Large intestine (tissue), 3 donors: ENCODE measurements around the gene TNFSF8. TPM values are rescaled to one million over a fixed set of nuclear protein-coding genes. Genes with fewer than 3 reads are reported as not detected.

Source experiments
- DNase-seq, 2 donors: peaks; one replicate each; pipeline versions ENCODE4 v3.0.0 to v3.0.0-alpha.2; 2013
- H3K27ac ChIP-seq: one replicate; pipeline ENCODE4 v1.5.1; 2013; ENCODE audit warnings: low read length
- H3K27me3 ChIP-seq: 2 replicates; pipeline ENCODE4 v1.6.1; 2013; ENCODE audit warnings: low read length; ENCODE audit not compliant: control insufficient read depth, insufficient read depth
- H3K36me3 ChIP-seq: 2 replicates; pipeline ENCODE4 v1.6.1; 2013; ENCODE audit warnings: low read length; ENCODE audit not compliant: control insufficient read depth, insufficient read depth
- H3K4me1 ChIP-seq: one replicate; pipeline ENCODE4 v1.6.1; 2013; ENCODE audit warnings: low read length; ENCODE audit not compliant: control insufficient read depth, insufficient read depth
- H3K4me3 ChIP-seq: one replicate; pipeline ENCODE4 v1.5.1; 2013; ENCODE audit warnings: low read length
- H3K9me3 ChIP-seq: one replicate; pipeline ENCODE4 v1.6.1; 2013; ENCODE audit warnings: mild to moderate bottlenecking, low read depth, low read length, moderate library complexity; ENCODE audit not compliant: control insufficient read depth
- WGBS: methylation state at CpG from one replicate; pipeline ENCODE4 v1.1.5; 2013; ENCODE audit warnings: low lambda C conversion rate; ENCODE audit not compliant: insufficient coverage; 5-methylcytosine and 5-hydroxymethylcytosine counted together
- polyA plus RNA-seq: library from polyadenylated mRNA; unstranded; fragments of 120-200 nt; gene quantifications from one replicate; pipeline ENCODE4 v1.2.1, GENCODE V29; 2013

Gene TNFSF8
- polyA plus RNA-seq, 1 donor: 0.25 TPM

- H3K9me3 ChIP-seq: peaks cover 9% of the 10 kb centered on the region
- H3K27ac ChIP-seq: no peak overlapping the region
Measured at GRCh38 chr9:114957558-114957957, 27.2 kb upstream of the TNFSF8 start.

GRCh38 chr9:114954956-114955582 lies 24.7 kb upstream of the TNFSF8 start:
- Histone ChIP-seq H3K9me3 (no peaks in the 10 kb centered on the region), H3K27ac (no peak overlapping the region), H3K4me1 (no peaks in the 10 kb centered on the region), H3K36me3 (no peaks in the 10 kb centered on the region), H3K4me3 (no peak overlapping the region), H3K27me3 (peaks cover 2% of the 10 kb centered on the region)
- no peak for DNase-seq
- WGBS: 69% methylated on average over 3 of the region's 5 CpGs

More at GRCh38 chr9:114957558-114957957, 27.2 kb upstream of the TNFSF8 start:
- no peaks in the 10 kb centered on the region for H3K27me3 ChIP-seq
- no peak overlapping the region for H3K4me3 ChIP-seq
- H3K36me3 ChIP-seq: no peaks in the 10 kb centered on the region
- no peak for DNase-seq
- WGBS: 80% methylated on average over 2 of the region's 3 CpGs
- H3K4me1 ChIP-seq: no peaks in the 10 kb centered on the region

GRCh38 chr9:114953959-114954358 lies 23.6 kb upstream of the TNFSF8 start:
- Histone ChIP-seq H3K27me3 (peaks cover 2% of the 10 kb centered on the region), H3K27ac (no peak overlapping the region), H3K9me3 (no peaks in the 10 kb centered on the region), H3K36me3 (no peaks in the 10 kb centered on the region), H3K4me3 (no peak overlapping the region), H3K4me1 (no peaks in the 10 kb centered on the region)
- 100% methylated on average over 1 of the region's 7 CpGs for WGBS
- no peak for DNase-seq

- Histone ChIP-seq H3K4me1 (no peaks in the 10 kb centered on the region), H3K27ac (no peak overlapping the region), H3K4me3 (no peak overlapping the region), H3K27me3 (peaks cover 2% of the 10 kb centered on the region), H3K9me3 (no peaks in the 10 kb centered on the region), H3K36me3 (no peaks in the 10 kb centered on the region)
- DNase-seq: no peak
- no CpG with 5 or more reads among the region's 2 CpGs for WGBS
Measured at GRCh38 chr9:114953046-114953445, 22.7 kb upstream of the TNFSF8 start.

GRCh38 chr9:114950761-114951160 lies 20.4 kb upstream of the TNFSF8 start:
- Histone ChIP-seq H3K27ac (no peak overlapping the region), H3K27me3 (peaks cover 2% of the 10 kb centered on the region), H3K9me3 (no peaks in the 10 kb centered on the region), H3K4me3 (no peak overlapping the region), H3K4me1 (no peaks in the 10 kb centered on the region), H3K36me3 (no peaks in the 10 kb centered on the region)
- 86% methylated on average over 1 of the region's 2 CpGs for WGBS
- DNase-seq: no peak

- no peak for DNase-seq
- WGBS: 93% methylated on average over 1 of the region's 4 CpGs
- peaks cover 2% of the 10 kb centered on the region for H3K27me3 ChIP-seq
Measured at GRCh38 chr9:114947058-114947457, 16.7 kb upstream of the TNFSF8 start.

GRCh38 chr9:114945616-114946412 lies 15.4 kb upstream of the TNFSF8 start:
- no peaks in the 10 kb centered on the region for H3K9me3 ChIP-seq
- no peak overlapping the region for H3K27ac ChIP-seq
- DNase-seq: no peak
- no peaks in the 10 kb centered on the region for H3K36me3 ChIP-seq
- WGBS: 50% methylated on average over 1 of the region's 2 CpGs
- H3K4me3 ChIP-seq: no peak overlapping the region
- no peaks in the 10 kb centered on the region for H3K4me1 ChIP-seq
- H3K27me3 ChIP-seq: no peaks in the 10 kb centered on the region

More at GRCh38 chr9:114947058-114947457, 16.7 kb upstream of the TNFSF8 start:
- Histone ChIP-seq H3K27ac (no peak overlapping the region), H3K9me3 (no peaks in the 10 kb centered on the region), H3K36me3 (no peaks in the 10 kb centered on the region), H3K4me1 (no peaks in the 10 kb centered on the region), H3K4me3 (no peak overlapping the region)

GRCh38 chr9:114941376-114941775 lies 11.0 kb upstream of the TNFSF8 start:
- H3K4me1 ChIP-seq: no peaks in the 10 kb centered on the region
- no CpG with 5 or more reads among the region's 2 CpGs for WGBS
- H3K4me3 ChIP-seq: no peak overlapping the region
- no peaks in the 10 kb centered on the region for H3K36me3 ChIP-seq
- H3K9me3 ChIP-seq: no peaks in the 10 kb centered on the region
- no peaks in the 10 kb centered on the region for H3K27me3 ChIP-seq
- DNase-seq: no peak
- H3K27ac ChIP-seq: no peak overlapping the region

- Histone ChIP-seq H3K27me3 (no peaks in the 10 kb centered on the region), H3K9me3 (no peaks in the 10 kb centered on the region), H3K4me3 (no peak overlapping the region), H3K36me3 (no peaks in the 10 kb centered on the region), H3K27ac (no peak overlapping the region), H3K4me1 (no peaks in the 10 kb centered on the region)
- WGBS: 83% methylated on average over 1 of the region's 4 CpGs
- DNase-seq: no peak
Measured at GRCh38 chr9:114938687-114939575, 8.5 kb upstream of the TNFSF8 start.

GRCh38 chr9:114937516-114937915 lies 7.1 kb upstream of the TNFSF8 start:
- no peak overlapping the region for H3K4me3 ChIP-seq
- no peaks in the 10 kb centered on the region for H3K4me1 ChIP-seq
- 100% methylated on average over 1 of the region's 3 CpGs for WGBS
- no peaks in the 10 kb centered on the region for H3K27me3 ChIP-seq
- no peak for DNase-seq
- H3K27ac ChIP-seq: no peak overlapping the region
- no peaks in the 10 kb centered on the region for H3K36me3 ChIP-seq
- no peaks in the 10 kb centered on the region for H3K9me3 ChIP-seq
